ENCODE results near the gene CAP1. TPM values are rescaled to one million over a fixed set of nuclear protein-coding genes. Genes with fewer than 3 reads are reported as not detected.
A peak's percentile ranks its signal among the peaks of the same experiment; 100 is the strongest.

Gene CAP1
- polyA plus RNA-seq, 3 donors, result 400 to 941 (median 876) TPM

- peak in 1 of 3 donors; percentile 27 for DNase-seq
- H3K9ac ChIP-seq (ENCODE audit: insufficient read depth, low read length, poor library complexity, severe bottlenecking), result peak overlapping the region; percentile 61
- no peaks in the 10 kb centered on the region for H3K9me3 ChIP-seq (replicated peaks in 1 of 2; ENCODE audit: control insufficient read depth in 1 of 2, insufficient read depth in 1 of 2, low read length in 2 of 2)
- H3K27me3 ChIP-seq (ENCODE audit: control insufficient read depth in 2 of 2, insufficient read depth in 2 of 2, low read length in 2 of 2), result no peaks in the 10 kb centered on the region
- no peaks in the 10 kb centered on the region for H4K20me1 ChIP-seq (ENCODE audit: insufficient read depth, low read length)
- peak overlapping the region; percentile 75 to 88 (median 79) for H3K4me3 ChIP-seq (replicated peaks in 1 of 3; ENCODE audit: low read depth in 2 of 3, low read length in 3 of 3)
- Mint-ChIP-seq H3K4me3 (peak overlapping the region; percentile 94 to 96), H3K27ac (peak overlapping the region; percentile 90 to 94 (median 93)), H3K4me1 (peaks cover 57% of the 10 kb centered on the region), H3K36me3 (peaks cover 4 to 12% of the 10 kb centered on the region in 2 donors), H3K27me3 (ENCODE audit: low read depth in 3 of 3) (peaks cover 0 to 7% (median 3%) of the 10 kb centered on the region in 3 donors), H3K9me3 (peaks cover 0 to 2% (median 0%) of the 10 kb centered on the region in 7 donors)
- H3K4me2 ChIP-seq (replicated peaks; ENCODE audit: extremely low read depth, low read length, poor library complexity, severe bottlenecking), result peak overlapping the region; percentile 94
- peak overlapping the region; percentile 80 to 89 for H3K27ac ChIP-seq (ENCODE audit: low read depth in 1 of 2, low read length in 2 of 2)
- peak overlapping the region; percentile 93 for H2AFZ ChIP-seq (ENCODE audit: insufficient read depth, low read depth, low read length, poor library complexity, severe bottlenecking)
- TF ChIP-seq CTCF (IDR thresholded peaks at IDR 0.05), result no peak
- intact Hi-C loops (cut with micrococcal nuclease), result loop anchor here in 1 of 2 donors (5.0 kb wide), 1 partner anchor 246 kb away; no protein-coding TSS in a partner anchor
- WGBS (ENCODE audit: insufficient coverage), result 7% methylated on average over 8 of the region's 9 CpGs
- H3K4me1 ChIP-seq (ENCODE audit: control insufficient read depth in 1 of 2, insufficient read depth in 2 of 2, low read length in 2 of 2), result peaks cover 60 to 61% of the 10 kb centered on the region in 2 donors
- H3K79me2 ChIP-seq (ENCODE audit: insufficient read depth, low read length), result peaks cover 53% of the 10 kb centered on the region
- peaks cover 7 to 8% of the 10 kb centered on the region in 2 donors for H3K36me3 ChIP-seq (replicated peaks in 1 of 2; ENCODE audit: control insufficient read depth in 1 of 2, insufficient read depth in 2 of 2, low read length in 2 of 2)
Observed at GRCh38 chr1:40096646-40096976, 56.1 kb downstream of the CAP1 start.

GRCh38 chr1:40096977-40097782 is 56.7 kb downstream of the CAP1 start, which contains the start of gene PPT1:
PPT1 (minus strand) TSS chr1:40097252; CDS start chr1:40097238, 14 bp downstream.
- Histone ChIP-seq H3K4me2 (replicated peaks; ENCODE audit: extremely low read depth, low read length, poor library complexity, severe bottlenecking) (peak within 1 kb of the TSS; percentile 94), H3K9ac (ENCODE audit: insufficient read depth, low read length, poor library complexity, severe bottlenecking) (peak within 1 kb of the TSS; percentile 61), H4K20me1 (ENCODE audit: insufficient read depth, low read length) (no peaks in the 10 kb centered on the region), H3K27me3 (ENCODE audit: control insufficient read depth in 2 of 2, insufficient read depth in 2 of 2, low read length in 2 of 2) (no peaks in the 10 kb centered on the region), H3K27ac (ENCODE audit: low read depth in 1 of 2, low read length in 2 of 2) (peak within 1 kb of the TSS; percentile 80 to 89), H2AFZ (ENCODE audit: insufficient read depth, low read depth, low read length, poor library complexity, severe bottlenecking) (peak within 1 kb of the TSS; percentile 93), H3K36me3 (replicated peaks in 1 of 2; ENCODE audit: control insufficient read depth in 1 of 2, insufficient read depth in 2 of 2, low read length in 2 of 2) (peaks cover 2% of the 10 kb centered on the region in 2 donors), H3K4me3 (replicated peaks in 1 of 3; ENCODE audit: low read depth in 2 of 3, low read length in 3 of 3) (peak within 1 kb of the TSS; percentile 75 to 88 (median 79)), H3K4me1 (ENCODE audit: control insufficient read depth in 1 of 2, insufficient read depth in 2 of 2, low read length in 2 of 2) (peaks cover 56% of the 10 kb centered on the region in 2 donors), H3K9me3 (replicated peaks in 1 of 2; ENCODE audit: control insufficient read depth in 1 of 2, insufficient read depth in 1 of 2, low read length in 2 of 2) (no peaks in the 10 kb centered on the region), H3K79me2 (ENCODE audit: insufficient read depth, low read length) (peaks cover 47% of the 10 kb centered on the region)
- WGBS (ENCODE audit: insufficient coverage), result 0% methylated on average over 44 of the region's 51 CpGs
- intact Hi-C loops (cut with micrococcal nuclease), result loop anchor here in 1 of 2 donors (5.0 kb wide), 1 partner anchor 245 kb away; no protein-coding TSS in a partner anchor
- peak; percentile 52 to 73 (median 69) for DNase-seq
- peaks cover 54% of the 10 kb centered on the region for H3K4me1 Mint-ChIP-seq
- TF ChIP-seq CTCF (IDR thresholded peaks at IDR 0.05), result peak; percentile 31
- peaks cover 0 to 6% of the 10 kb centered on the region in 2 donors for H3K36me3 Mint-ChIP-seq
- H3K4me3 Mint-ChIP-seq, result peak within 1 kb of the TSS; percentile 94 to 96
- H3K27me3 Mint-ChIP-seq (ENCODE audit: low read depth in 3 of 3), result peaks cover 0 to 7% (median 5%) of the 10 kb centered on the region in 3 donors
- peaks cover 0 to 2% (median under 1%) of the 10 kb centered on the region in 7 donors for H3K9me3 Mint-ChIP-seq
- H3K27ac Mint-ChIP-seq, result peak within 1 kb of the TSS; percentile 90 to 94 (median 93)

Measured in CD14-positive monocyte (primary cell).